Measurements from ENCODE around the gene NGFR.

- no peak for TF ChIP-seq POLR2A (IDR thresholded peaks at IDR 0.05)
- no peak for TF ChIP-seq CTCF (IDR thresholded peaks at IDR 0.05)
Measured at GRCh38 chr17:49486012-49486641, 9.0 kb upstream of the NGFR start.

Measured in gastroesophageal sphincter (tissue), 3 donors.